Measurements from ENCODE around the gene AKAP6.
"Not testable (repeated sequence)": the region's sequence is repeated elsewhere in the genome, so short reads cannot be mapped to it uniquely, and the experiment has no call there.

The AKAP6 gene

GRCh38 chr14:32744811-32745445 lies 415.8 kb downstream of the AKAP6 start:
- DNase-seq = no peak

GRCh38 chr14:32754209-32754608 lies 425.1 kb downstream of the AKAP6 start:
- no peak for DNase-seq

- no peak for DNase-seq
Observed at GRCh38 chr14:32756173-32756572, 427.1 kb downstream of the AKAP6 start.

GRCh38 chr14:32756775-32757174 lies 427.7 kb downstream of the AKAP6 start:
- DNase-seq = no peak

GRCh38 chr14:32757568-32757967 lies 428.5 kb downstream of the AKAP6 start:
- no peak for DNase-seq

GRCh38 chr14:32761381-32761968 lies 432.4 kb downstream of the AKAP6 start:
- no peak for DNase-seq

- no peak for DNase-seq
Observed at GRCh38 chr14:32762886-32763285, 433.8 kb downstream of the AKAP6 start.

GRCh38 chr14:32763673-32764072 lies 434.6 kb downstream of the AKAP6 start:
- no peak for DNase-seq

- DNase-seq = no peak
Observed at GRCh38 chr14:32764131-32764530, 435.0 kb downstream of the AKAP6 start.

- no peak for DNase-seq
Observed at GRCh38 chr14:32770422-32770821, 441.3 kb downstream of the AKAP6 start.

- no peak for DNase-seq
Observed at GRCh38 chr14:32774214-32774613, 445.1 kb downstream of the AKAP6 start.

GRCh38 chr14:32779840-32780239 lies 450.7 kb downstream of the AKAP6 start:
- no peak for DNase-seq

- DNase-seq = no peak
Observed at GRCh38 chr14:32784405-32784804, 455.3 kb downstream of the AKAP6 start.

GRCh38 chr14:32785585-32785984 lies 456.5 kb downstream of the AKAP6 start:
- DNase-seq = no peak

GRCh38 chr14:32786886-32787285 lies 457.8 kb downstream of the AKAP6 start:
- no peak for DNase-seq

- not testable (repeated sequence) for DNase-seq
Observed at GRCh38 chr14:32793033-32793432, 463.9 kb downstream of the AKAP6 start.

GRCh38 chr14:32800320-32800719 lies 471.2 kb downstream of the AKAP6 start:
- no peak for DNase-seq

GRCh38 chr14:32802295-32802694 lies 473.2 kb downstream of the AKAP6 start:
- no peak for DNase-seq

- no peak for DNase-seq
Observed at GRCh38 chr14:32805979-32806378, 476.9 kb downstream of the AKAP6 start.

GRCh38 chr14:32808644-32809043 lies 479.5 kb downstream of the AKAP6 start:
- DNase-seq = peak in 17 of 51 donors; percentile 3 to 86 (median 24)

- DNase-seq = peak in 1 of 51 donors; percentile 53
Observed at GRCh38 chr14:32809255-32809654, 480.2 kb downstream of the AKAP6 start.

- DNase-seq = no peak
Observed at GRCh38 chr14:32813401-32813800, 484.3 kb downstream of the AKAP6 start.

GRCh38 chr14:32814721-32815120 lies 485.6 kb downstream of the AKAP6 start:
- DNase-seq = no peak

- DNase-seq = no peak
Observed at GRCh38 chr14:32816588-32816987, 487.5 kb downstream of the AKAP6 start.

All from hypothalamus (tissue), 51 donors.